SW480 (cell line): ENCODE measurements around the gene UBASH3A.

Experiments
- DNase-seq: peaks from one replicate; pipeline ENCODE4 v3.0.0-alpha.2; 2016; ENCODE audit warnings: low spot score

Gene UBASH3A

DNA sequence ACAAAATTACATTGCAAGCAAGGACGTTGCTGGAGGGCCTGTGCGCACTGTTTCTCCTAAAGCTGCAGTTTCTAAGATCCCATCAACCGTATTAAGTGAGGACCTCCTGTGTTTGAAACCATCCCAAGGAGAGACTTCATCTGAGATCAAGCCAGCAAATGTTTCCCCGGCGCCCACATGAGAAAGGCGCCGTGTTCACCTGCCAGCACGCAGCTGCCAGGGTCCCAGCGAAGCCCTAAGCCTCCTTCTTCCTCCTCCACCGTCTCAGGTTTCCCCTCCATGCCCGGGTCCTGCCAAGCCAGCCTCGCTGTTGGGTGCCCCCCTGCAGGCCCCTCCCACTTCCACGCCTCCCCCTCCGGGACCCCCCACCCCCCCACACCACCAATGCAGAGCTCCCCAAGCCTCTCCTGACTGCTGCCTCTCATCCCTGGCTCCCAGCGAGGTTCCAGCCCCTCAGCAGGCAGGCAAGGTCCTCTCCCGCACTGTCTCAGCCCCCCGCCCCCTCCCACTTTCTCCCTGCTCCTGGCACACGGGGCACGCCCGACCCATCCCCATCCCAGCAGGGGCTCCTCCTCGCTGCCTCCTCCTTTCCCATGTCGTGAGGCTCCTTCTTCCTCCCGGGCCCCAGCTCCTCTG is 28.7 kb upstream of the UBASH3A start:
- no peak for DNase-seq

DNA sequence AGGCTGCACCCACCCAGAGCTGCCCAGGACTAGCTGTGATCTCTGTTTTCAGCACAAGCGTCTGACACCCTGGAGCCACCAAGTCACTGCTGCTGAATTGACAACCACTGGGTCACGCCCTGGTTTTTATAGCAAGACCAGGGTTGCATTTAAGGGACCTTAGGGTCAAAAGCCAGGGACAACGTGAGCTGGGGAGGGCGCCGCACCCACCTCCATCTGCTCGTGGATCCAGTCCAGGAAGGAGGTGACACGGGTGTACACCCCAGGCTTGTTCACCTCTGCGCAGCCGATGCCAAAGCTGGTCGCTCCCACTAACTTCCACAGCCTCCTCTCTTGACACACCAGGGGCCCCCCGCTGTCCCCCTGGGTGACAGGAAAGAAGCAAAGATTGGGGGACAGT is 28.2 kb upstream of the UBASH3A start:
- DNase-seq = no peak

DNA sequence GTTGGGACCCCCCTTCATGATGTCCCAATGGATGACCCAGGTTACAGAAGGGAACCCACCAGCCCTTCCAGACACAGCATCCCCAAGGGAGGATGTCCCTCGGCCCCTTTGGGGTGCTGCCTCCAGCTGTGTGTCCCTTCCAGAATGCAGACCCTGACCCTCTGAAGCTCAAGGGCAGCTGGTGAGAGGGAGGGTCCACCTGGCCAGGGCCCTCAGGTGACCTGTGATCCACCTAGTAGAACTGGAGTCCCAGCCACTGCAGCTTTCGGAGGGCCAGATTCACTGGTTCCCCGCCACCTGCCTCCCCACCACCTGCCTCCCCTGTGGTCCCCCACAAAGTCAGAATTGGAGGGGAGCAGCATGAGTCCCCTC is 27.8 kb upstream of the UBASH3A start:
- DNase-seq = no peak

DNA sequence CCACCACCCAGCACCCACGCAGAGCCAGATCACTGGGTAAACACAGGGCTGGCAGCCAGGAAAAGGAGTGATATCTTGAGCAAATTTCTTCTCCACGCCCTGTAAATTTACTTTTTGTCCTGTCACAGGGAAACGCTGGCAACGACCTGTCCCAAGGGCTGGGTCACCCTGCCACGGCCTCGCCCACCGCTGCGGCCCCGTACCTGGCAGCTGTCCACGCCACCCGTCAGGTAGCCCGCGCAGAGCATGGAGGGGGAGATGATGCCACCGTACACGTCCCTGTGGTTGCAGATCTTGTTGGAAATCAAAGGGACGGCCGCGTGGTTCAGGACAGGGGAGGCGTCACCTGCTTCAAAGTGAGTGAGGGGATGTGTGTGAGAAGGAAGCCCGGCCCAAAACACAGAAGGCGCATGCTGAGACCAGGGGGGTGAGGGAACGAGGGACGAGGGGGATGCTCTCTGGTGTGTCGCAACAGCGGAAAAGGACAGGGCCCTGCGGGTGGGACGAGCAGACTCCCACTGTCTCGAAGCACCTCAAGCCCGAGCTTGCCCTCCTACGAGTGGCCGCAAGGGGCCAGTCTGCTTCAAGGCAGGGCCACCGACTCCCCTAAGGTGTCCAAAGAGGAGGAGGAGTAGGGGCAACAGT is 27.2 kb upstream of the UBASH3A start:
- DNase-seq = no peak

DNA sequence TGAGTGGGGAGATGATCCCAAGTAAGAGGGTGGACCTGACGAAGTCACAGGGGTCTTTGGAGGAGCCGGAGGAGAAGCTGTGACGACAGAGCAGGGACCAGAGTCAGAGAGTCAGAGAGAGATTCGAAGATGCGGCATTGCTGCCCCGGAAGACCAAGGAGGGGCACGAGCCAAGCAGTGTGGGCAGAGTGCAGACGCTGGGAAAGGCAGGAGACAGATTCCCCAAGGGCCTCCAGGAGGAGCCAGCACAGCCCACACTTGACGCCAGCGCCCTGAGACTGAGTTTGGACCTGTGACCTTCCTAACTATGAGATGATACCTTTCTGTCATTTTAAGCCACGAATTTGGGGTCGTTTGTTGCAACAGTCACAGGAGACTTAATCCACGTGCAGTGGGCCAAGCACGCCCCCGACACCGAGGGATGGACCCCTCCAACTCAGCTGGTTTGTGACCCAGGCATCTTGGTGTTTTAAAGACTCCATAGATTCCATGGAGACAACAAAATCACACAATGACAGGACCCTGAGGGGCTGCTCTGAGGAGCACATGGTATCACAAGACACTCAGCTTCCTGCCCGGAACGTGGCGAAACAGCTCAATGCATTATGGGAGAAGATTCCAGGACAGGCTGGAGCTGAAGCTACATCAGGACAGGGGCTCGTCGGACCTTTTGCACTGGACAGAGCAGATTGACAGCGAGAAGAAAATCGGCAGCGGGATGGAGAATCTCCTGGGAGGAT is 26.3 kb upstream of the UBASH3A start:
- no peak for DNase-seq

DNA sequence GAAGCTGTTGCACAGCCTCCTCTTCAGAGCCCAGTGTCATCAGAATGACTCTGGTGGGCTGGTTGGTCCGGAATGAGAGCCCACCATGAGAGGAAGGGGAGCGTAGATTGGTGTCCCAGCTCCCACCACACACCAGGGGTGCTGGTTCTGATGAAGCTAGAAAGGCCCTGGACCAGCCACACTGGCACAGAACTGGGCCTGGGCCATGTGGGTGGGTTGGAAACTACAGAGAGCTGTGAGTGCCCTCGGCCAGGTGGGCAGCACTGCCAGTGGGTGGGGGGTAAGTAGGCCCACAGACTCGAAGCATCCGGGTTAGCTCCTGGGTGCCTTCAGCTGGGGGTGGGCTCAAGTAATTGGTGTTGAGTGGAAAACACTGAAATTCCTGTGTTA is 25.8 kb upstream of the UBASH3A start:
- no peak for DNase-seq

DNA sequence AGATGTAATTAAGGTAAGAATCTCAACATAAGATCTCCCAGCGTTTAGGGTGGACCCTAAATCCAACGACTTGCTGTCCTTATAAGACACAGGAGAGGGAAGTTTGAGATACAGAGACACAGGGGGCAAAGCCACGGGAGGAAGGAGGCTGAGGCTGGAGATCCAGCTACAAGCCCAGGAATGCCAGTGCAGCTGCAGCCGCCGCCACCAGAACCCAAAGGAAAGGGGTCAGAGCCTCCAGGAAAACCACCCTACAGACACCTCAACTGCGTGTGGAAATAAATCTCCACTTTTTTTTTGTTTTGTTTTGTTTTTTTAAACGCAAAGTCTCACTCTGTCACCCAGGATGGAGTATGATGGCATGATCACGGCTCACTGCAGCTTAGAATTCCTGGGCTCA is 25.3 kb upstream of the UBASH3A start:
- DNase-seq = no peak

DNA sequence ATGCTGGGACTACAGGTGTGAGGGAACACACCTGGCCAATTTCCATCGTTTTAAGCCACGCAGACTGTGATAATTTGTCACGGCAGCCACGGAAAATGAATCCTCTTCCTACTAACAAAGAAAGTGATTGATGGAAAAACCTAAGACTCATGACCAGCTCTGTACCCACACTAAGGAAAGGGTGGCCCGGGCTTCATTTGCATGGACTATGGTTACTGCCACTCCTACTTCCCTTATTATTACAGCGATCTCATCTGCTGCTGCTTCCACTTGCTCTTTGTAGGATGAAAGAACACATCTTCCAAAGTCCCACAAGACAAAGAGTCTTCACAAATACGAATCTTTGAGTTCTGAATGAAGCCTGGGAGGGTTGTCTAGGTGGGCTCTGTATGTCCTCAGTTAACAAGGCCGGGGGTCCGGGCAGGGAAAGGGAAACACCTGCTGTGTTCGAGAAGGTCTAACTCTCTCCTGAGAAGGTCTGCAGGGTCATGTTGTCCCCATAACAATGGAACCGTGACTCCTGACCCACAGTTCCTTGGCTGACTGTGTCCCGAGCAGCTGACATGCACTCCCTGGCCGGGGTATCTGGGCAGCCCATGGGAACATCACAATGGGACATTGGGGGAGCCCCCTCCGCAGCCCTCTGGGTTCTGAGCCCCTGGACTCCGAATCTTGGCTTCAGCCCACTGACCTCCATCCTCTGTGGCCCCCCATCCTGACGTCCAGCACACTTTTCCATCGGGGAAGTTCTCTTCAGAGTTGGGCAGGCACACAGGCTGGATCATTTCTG is 24.1 kb upstream of the UBASH3A start:
- DNase-seq = no peak

DNA sequence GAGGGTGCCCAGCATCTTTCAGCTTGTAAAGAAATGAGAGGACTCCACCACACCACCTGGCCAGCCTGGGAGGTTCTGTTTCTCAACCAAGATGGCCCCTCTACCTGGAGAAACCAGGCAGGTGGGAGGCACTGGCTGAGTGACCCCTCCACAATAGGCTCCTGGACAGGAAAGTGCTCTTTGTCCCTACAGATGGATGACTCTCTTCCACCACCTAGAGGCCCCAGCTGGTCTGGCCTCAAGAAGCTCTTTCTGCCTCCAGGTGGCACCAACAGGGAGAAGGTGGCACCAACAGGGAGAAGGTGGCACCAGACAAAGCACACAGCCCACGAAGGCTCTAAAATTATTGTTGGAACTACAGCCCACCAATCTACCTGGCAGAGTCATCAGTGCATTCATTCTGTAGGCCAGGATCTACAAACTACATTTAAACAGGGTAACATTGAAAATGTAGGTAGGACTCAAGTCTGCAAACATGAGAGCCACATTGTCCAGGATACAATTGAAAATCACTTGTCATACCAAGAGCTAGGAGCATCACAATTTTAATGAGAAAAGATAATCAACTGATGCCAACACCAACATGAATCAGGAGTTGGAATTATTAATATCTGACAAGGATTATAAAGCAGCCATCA is 22.2 kb upstream of the UBASH3A start:
- DNase-seq = peak; percentile 79

DNA sequence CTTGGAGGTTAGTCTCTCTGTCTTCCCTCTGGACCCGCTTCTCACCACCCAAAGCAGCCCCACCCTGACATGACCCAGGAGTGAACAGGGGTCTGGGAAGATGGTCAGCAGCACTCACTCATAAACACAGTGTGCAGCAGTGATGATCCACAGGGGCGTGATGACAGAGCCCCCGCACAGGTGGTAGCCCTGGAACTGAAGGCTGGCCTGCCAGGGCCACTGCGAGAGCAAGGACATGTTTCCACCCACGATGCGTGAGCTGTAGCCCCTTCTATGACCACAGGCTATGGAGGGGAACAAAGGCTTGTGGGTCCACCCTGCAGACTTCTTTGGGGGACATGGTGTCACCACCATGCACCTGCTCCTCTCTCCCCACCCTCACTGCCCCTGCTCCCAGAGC is 20.8 kb upstream of the UBASH3A start:
- no peak for DNase-seq

DNA sequence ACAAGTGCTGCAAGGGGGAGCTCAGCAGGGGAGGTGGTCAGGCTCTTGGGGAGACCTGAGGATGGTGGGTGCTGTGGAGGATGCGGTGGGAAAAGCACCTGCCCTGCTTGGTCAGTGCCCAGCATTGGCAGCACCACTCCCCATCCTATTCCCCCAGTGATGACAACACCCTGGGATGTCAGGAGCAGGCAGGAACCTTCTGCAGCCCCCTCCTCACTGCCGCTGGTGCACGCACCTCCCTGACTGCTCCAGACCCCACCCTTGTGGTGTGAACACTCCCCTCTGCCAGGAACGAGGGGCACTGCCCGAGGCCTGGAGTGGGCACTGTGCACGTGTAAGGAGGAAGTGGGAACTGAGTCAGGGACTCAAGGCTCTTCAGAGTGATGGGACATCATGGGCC is 20.4 kb upstream of the UBASH3A start:
- DNase-seq = no peak

DNA sequence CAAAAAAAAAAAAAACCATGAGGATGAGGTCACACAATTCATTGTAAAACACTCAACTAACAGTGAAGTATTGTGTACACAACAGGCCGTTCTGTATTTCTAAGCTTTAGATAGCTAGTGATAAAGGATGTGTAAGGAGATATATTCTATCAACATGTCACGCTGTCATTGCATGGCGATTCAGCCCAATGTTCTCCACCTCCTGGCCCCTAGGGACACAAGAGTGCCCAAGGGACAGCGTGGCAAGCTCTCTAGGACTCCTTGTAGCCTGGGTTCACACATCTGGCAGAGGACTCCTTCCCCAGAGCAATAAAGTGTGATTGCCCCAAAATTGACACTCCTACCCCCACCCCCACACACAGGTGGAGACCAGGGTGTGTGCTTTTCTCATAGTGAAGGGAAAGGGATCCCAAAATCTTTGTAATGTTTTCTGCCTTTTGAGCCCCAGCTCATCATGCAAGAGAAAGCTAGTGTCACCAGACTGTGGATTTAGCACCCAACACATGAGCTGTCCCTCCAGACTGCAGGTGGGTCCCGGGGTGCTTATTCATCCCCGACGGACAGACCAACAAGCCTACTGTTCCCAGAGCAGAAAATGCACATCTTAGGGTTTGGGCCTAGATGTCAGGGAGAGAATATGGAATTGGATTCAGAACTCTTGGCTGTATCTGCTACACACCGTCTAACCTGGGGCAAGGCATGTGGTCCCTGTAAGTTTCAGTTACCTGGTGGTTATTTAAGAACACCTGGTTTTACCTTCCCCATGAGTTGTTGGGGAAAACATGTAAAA is 19.4 kb upstream of the UBASH3A start:
- no peak for DNase-seq

DNA sequence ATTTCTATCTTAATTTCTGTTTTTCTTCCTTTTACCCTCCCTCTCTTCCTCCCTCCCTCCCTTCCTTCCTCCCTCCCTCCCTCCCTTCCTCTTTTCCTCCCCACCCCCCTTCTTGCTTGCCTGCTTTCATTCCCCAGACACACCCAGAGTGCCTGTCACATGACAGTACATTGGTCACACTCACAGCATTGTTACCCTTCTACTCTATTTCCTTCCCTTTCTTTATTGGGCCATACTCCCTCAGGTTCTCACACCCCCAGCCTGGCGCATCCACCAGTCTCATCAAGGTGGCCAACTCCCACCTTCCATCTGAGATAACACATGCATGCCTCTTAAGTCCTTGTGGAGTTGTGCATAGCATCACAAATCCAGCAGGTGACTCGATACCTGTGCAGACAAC is 18.7 kb upstream of the UBASH3A start:
- peak; percentile 70 for DNase-seq

DNA sequence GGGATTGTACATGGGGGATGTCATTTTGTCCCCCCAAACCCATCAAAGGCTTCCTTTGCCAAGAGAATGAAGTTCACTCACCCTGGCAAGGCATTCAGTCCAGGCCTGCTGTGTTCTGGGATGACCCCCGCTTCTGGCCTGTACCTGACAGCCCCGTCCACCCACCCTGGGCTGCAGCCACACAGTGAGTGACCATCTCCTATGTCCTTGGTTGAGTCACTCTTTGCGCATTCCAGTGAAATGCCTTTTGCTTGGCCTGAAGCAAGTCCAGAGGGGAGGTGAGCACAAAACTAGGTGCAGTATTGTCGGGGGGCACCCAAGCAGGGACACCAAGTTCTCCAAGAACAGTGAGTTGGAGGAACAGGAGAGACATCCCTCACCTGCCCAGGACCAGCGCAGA is 18.1 kb upstream of the UBASH3A start:
- no peak for DNase-seq

DNA sequence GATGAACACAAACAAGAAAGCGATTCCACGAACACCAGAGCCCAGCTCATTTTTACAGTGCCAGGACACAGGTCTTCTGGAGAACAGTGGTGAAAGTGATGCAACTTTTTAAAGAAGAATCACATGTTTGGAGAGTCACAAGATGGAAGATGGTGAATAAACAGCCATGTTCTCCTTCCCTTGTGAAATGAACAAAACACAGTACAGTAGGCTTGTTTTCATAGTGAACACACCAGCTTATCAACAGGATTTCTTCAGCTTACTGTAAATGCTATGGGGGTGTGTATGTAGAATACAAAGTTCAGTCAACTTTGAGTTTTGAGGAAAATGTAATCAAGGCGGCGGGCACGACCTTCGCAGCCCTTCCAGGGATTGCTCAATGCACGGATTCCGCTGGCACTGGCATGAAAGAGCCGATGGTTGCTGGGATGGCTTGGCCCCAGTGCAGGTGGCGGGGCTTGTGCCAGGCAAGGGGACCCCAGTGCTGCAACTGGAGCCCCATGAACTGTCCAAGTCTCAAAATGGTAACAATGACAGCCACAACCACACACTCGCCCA is 17.6 kb upstream of the UBASH3A start:
- no peak for DNase-seq

DNA sequence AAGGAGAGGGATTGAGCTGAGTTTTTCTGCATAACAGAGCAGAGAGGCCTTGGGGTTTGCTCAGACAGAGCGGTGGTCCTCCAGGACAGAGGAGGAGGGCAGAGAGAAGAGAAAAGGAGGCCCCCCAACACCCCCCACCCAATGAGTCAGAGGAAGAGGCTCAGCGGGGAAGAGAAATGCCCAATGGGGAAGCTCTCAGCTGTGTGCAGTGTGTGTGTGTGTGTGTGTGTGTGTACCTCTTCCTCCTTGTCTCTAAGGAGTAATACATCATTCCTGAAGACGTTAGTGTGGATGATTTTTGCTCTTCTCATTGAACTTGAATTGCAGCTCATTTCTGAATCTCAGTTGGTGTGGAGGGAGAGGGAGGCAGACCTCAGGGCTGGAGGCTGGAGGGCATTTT is 16.5 kb upstream of the UBASH3A start:
- DNase-seq = no peak

DNA sequence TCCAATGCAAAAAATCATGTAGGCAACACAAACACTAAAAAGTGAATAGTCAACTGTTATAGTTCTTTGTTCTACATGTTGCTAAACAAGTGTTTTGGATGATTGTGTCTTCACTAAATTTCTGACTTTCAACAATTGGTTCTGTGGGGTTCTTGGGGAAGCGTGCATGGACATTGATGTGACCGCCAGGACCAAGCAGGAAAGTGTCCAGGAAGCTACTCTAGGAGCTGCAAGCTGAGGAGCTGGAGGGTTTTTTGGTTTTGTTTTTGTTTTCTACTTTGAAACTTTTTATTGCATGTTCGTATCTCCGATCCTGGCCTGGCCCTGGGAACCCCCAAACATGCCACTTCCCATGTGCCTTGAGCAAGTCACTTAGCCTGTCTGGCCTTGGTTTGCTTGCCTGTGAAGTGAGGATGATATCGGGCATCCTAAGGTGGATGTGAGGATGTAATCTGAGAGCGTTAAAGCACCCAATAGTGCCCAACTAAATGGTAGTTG is 15.8 kb upstream of the UBASH3A start:
- DNase-seq = no peak

DNA sequence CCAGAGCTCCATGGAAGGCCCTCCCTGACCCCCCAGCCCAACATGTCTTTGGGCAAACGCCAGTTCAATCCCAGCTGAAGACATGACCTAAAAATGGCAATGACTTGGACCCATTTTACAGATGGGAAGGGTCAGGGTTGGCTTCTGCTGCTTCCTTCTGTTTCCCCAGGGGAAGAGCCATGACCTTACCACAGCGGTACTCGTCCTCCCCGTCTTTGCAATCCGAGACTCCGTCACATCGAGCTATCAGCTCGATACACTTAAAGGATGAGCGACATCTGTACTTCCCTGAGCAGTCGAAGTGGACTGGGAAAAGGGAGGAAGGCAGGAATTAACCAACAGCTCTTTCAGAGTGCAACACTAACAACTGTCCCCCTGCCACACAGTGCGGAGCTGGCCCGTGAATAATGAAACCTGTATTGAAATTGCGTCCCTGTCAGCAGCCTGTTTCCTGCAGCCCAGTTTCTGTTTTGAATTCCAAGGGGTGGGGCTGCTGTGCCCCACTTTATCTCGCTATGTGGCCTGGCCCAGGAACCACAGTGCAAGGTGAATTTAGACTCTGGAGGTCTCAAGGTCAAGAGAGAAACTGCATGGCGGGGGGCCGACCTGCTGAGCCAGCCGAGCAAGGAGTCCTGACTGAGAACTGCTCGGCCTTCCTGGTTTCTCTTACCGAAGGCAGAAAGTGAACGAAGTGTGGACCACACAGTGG is 14.8 kb upstream of the UBASH3A start:
- peak; percentile 87 for DNase-seq

DNA sequence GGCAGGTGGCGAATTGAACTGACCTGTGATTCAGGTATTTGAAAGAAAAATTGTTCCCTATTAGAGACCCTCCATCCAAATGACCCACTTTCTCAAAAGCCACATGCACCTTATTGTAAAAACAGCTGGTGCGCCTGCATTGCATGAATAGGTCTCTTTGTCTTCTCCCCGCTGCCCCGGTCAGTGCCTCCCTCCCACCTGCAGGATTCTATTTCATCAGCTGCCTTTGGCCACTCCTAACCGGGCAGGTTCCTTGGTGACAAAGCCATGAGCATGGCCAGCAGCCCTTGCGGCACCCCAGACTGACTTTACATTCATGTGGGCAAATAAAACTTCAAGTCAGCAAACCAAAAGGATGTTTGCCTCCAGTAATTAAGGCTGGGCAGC is 14.3 kb upstream of the UBASH3A start:
- peak; percentile 96 for DNase-seq

DNA sequence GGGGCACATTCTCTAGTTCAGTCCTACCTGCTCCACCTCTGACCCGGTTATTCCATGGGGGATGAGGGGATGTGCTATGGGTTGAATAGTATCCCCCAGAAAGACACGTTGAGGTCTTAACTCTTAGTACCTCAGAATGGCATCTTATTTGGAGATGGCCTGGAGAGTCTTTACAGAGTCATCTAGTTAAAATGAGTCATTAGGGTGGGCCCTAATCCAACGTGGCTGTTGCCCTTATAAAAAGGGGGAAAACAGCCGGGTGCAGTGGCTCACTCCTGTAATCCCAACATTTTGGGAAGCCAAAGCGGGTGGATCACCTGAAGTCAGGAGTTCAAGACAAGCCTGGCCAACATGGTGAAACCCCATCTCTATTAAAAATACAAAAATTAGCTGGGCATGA is 13.5 kb upstream of the UBASH3A start:
- DNase-seq = no peak
